MCF 10A (cell line): Measurements from ENCODE around the gene PAIP2. TPM values are rescaled to one million over a fixed set of nuclear protein-coding genes. Genes with fewer than 3 reads are reported as not detected.

Source experiments
- BruUV-seq: library from RNA; stranded (reverse); fragments of 400-500 nt; replicated peaks from 2 replicates; lab custom pipeline; 2021; lab: Mats Ljungman, UMichigan
- CTCF ChIA-PET: fragments of 300-600 bp; sonication (Branson Sonifier 250); formaldehyde crosslinking; extraction: SDS; loops from one replicate; lab custom pipeline; 2021; ENCODE audit warnings: antibody characterized with exemption, inconsistent platforms; lab: Yijun Ruan, JAX
- POLR2A ChIA-PET: fragments of 300-600, 350-650 bp; sonication (Branson Sonifier 250); formaldehyde crosslinking; extraction: SDS; loops from one replicate; lab custom pipeline; 2020; ENCODE audit warnings: antibody characterized with exemption, inconsistent platforms; lab: Yijun Ruan, JAX
- DNase-seq: peaks from one replicate; pipeline ENCODE4 v3.0.0-alpha.2; 2018; ENCODE audit not compliant: unreplicated experiment
- H3K27ac Mint-ChIP-seq: one replicate; pipeline ENCODE4 v1.8.0; 2022; ENCODE audit warnings: mild to moderate bottlenecking, low read depth, mixed read lengths; ENCODE audit not compliant: unreplicated experiment
- H3K27me3 Mint-ChIP-seq: one replicate; pipeline ENCODE4 v1.8.0; 2022; ENCODE audit warnings: mixed read lengths; ENCODE audit not compliant: insufficient read depth, unreplicated experiment
- H3K36me3 Mint-ChIP-seq: one replicate; pipeline ENCODE4 v1.8.0; 2022; ENCODE audit warnings: mild to moderate bottlenecking, moderate library complexity, mixed read lengths; ENCODE audit not compliant: insufficient read depth, unreplicated experiment
- H3K4me1 Mint-ChIP-seq: one replicate; pipeline ENCODE4 v1.8.0; 2022; ENCODE audit warnings: mixed read lengths; ENCODE audit not compliant: insufficient read depth, unreplicated experiment
- H3K4me3 Mint-ChIP-seq: one replicate; pipeline ENCODE4 v1.8.0; 2022; ENCODE audit warnings: mild to moderate bottlenecking, moderate library complexity, mixed read lengths; ENCODE audit not compliant: unreplicated experiment
- H3K9me3 Mint-ChIP-seq: one replicate; pipeline ENCODE4 v1.8.0; 2022; ENCODE audit warnings: mixed read lengths; ENCODE audit not compliant: unreplicated experiment
- CTCF ChIP-seq: fragments of 200-600 bp; IDR thresholded peaks from one replicate; pipeline ENCODE4 v1.8.0; 2022; ENCODE audit warnings: antibody characterized with exemption, mild to moderate bottlenecking; ENCODE audit not compliant: unreplicated experiment
- intact Hi-C: fragments of 100-400 bp; cut with micrococcal nuclease; formaldehyde crosslinking; loops from 2 replicates; pipeline ENCODE4 v1.14.1; 2022
- total RNA-seq: library from RNA; stranded (reverse); gene quantifications from 2 replicates; pipeline ENCODE4 v1.2.3, GENCODE V29; 2022

PAIP2 gene
- total RNA-seq, 1 experiment from 2014 or later, result 108 TPM

GRCh38 chr5:139383275-139383992 is 41.8 kb downstream of the PAIP2 start, which contains the start of gene SLC23A1:
SLC23A1 (minus strand) TSS chr5:139383297; CDS start chr5:139383253, 44 bp downstream.
- intact Hi-C loops, result no loop called here
- H3K27me3 Mint-ChIP-seq, result no peaks in the 10 kb centered on the region
- no peaks in the 10 kb centered on the region for H3K9me3 Mint-ChIP-seq
- no peak for TF ChIP-seq CTCF
- no peak within 1 kb of the TSS for H3K4me3 Mint-ChIP-seq
- H3K36me3 Mint-ChIP-seq, result no peaks in the 10 kb centered on the region
- peaks cover 20% of the 10 kb centered on the region for H3K4me1 Mint-ChIP-seq
- POLR2A ChIA-PET, result no interaction called here
- CTCF ChIA-PET, result interaction anchor here (0.6 kb wide), 1 partner anchor 185 kb away, joined by 4 read pairs; no protein-coding TSS in a partner anchor
- H3K27ac Mint-ChIP-seq, result no peak within 1 kb of the TSS
- peak; percentile 54 for DNase-seq
- BruUV-seq, result no TSS peak

- no TSS peak for BruUV-seq
- POLR2A ChIA-PET, result interaction anchor here (1.0 kb wide), 1 partner anchor 10 kb away, joined by 5 read pairs; no protein-coding TSS in a partner anchor
- peaks cover 20% of the 10 kb centered on the region for H3K4me1 Mint-ChIP-seq
- no peaks in the 10 kb centered on the region for H3K27me3 Mint-ChIP-seq
- no peak overlapping the region for H3K27ac Mint-ChIP-seq
- CTCF ChIA-PET, result interaction anchor here (0.5 to 0.9 kb wide), 4 partner anchors 9 to 184 kb away, joined by 3 to 4 read pairs (median 4); no protein-coding TSS in a partner anchor
- H3K4me3 Mint-ChIP-seq, result no peak overlapping the region
- H3K9me3 Mint-ChIP-seq, result no peaks in the 10 kb centered on the region
- no peak for TF ChIP-seq CTCF
- intact Hi-C loops, result no loop called here
- no peaks in the 10 kb centered on the region for H3K36me3 Mint-ChIP-seq
- DNase-seq, result no peak
These were observed 42.4 kb downstream of the PAIP2 start for GRCh38 chr5:139383993-139384590.

- H3K4me3 Mint-ChIP-seq, result no peak overlapping the region
- H3K36me3 Mint-ChIP-seq, result no peaks in the 10 kb centered on the region
- BruUV-seq, result no TSS peak
- H3K27ac Mint-ChIP-seq, result no peak overlapping the region
- DNase-seq, result no peak
- no peak for TF ChIP-seq CTCF
- ChIA-PET POLR2A (interaction anchor here (1.0 kb wide), 1 partner anchor 11 kb away, joined by 5 read pairs; no protein-coding TSS in a partner anchor), CTCF (interaction anchor here (0.5 to 0.9 kb wide), 3 partner anchors 9 to 51 kb away, joined by 3 to 4 read pairs (median 4); no protein-coding TSS in a partner anchor)
- H3K27me3 Mint-ChIP-seq, result no peaks in the 10 kb centered on the region
- H3K4me1 Mint-ChIP-seq, result peaks cover 20% of the 10 kb centered on the region
- intact Hi-C loops, result no loop called here
- no peaks in the 10 kb centered on the region for H3K9me3 Mint-ChIP-seq
These were observed 43.0 kb downstream of the PAIP2 start for GRCh38 chr5:139384591-139385051.
